HK-2 (cell line): ENCODE measurements around the gene MYBPC2.
"Not testable (repeated sequence)": the region's sequence is repeated elsewhere in the genome, so short reads cannot be mapped to it uniquely, and the experiment has no call there.

ENCODE experiments used
- DNase-seq: peaks from one replicate; pipeline ENCODE4 v3.0.0-alpha.2; 2018; ENCODE audit not compliant: unreplicated experiment

MYBPC2 gene

DNA sequence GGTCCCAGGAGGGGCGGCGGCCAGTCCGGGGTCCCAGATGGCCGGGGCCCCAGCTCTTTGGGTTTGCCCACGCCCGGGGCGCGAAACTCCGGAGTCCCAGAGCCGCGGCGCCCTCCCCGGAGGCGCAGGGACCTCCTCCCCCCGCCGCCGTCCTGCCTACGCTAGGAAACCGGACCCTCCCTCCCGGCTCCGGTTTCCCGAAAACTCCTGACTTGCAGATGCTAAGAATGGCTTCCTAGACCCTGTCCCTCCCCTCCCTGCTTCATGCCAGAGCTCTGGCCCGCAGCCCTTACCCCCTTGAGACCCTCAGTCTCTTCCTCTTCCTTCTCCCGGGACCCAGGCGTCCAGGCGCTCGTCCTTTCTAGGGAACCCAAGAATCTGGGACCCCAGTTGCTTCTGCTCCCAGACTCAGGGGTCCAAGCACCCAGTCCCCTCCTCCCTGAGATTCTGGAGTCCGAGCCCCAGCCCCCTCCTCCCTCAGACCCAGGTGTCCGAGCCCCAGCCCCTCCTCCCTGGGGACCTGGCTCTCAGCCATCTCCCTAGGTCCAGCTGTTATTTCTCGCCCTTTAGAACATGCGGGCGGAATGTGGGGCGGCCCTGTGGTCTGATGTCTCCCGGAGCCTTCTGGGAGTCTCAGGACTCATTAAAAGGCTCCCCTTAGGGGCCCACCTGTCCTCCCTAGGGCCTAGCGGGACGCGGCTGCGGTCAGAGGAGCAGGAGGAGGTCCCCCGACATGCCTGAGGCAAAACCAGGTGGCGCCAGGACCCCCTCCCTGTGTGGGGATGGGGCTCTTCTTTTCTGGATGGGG lies at the start of gene MYBPC2:
MYBPC2 (plus strand) TSS at position 672 of the 808 bp plus-strand sequence; CDS start at position 734, 62 bp downstream.
- no peak for DNase-seq

GRCh38 chr19:50383001-50383851 lies 49.5 kb upstream of the MYBPC2 start:
- no peak for DNase-seq

GRCh38 chr19:50383852-50384684 lies 48.6 kb upstream of the MYBPC2 start, which contains the start of gene POLD1:
POLD1 (plus strand) TSS chr19:50384347; CDS start chr19:50398852, 14,505 bp downstream.
- DNase-seq: peak; percentile 99

GRCh38 chr19:50384685-50385535 lies 47.8 kb upstream of the MYBPC2 start:
- DNase-seq: no peak

GRCh38 chr19:50387176-50387867 lies 45.4 kb upstream of the MYBPC2 start:
- DNase-seq: no peak

DNA sequence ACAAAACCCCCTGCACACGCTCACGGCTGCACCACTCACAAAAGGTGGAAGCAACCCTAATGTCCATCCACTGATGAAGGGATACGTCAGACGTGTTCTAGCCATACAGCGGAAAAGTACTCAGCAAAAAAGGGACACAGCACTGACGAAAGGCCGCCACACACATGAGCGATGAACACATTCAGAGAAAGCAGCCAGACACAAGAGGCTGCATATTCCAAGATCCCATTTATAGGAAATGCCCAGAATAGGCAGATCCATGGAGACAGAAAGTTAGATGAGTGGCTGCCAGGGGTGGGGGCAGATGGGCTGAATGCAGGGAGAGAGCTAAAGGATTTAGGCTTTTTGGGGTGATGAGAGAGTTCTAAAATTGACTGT lies 44.8 kb upstream of the MYBPC2 start:
- no peak for DNase-seq

DNA sequence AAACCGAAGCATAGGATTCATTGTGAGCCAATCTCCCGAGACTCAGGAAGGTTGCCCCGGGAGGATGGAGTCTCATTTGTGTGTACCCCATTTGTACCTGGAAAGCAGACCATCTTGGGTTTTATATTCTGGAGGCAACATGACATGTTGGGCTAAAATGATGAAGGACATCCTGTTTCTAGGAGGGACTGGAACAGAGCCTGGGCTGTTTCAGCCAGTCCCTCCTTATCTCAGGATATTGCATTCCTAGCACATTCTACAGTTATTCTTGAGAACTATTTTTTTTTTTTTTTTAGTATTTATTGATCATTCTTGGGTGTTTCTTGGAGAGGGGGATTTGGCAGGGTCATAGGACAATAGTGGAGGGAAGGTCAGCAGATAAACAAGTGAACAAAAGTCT lies 42.4 kb upstream of the MYBPC2 start:
- DNase-seq: not testable (repeated sequence)

- DNase-seq: not testable (repeated sequence)
Observed at GRCh38 chr19:50390952-50391351, 41.7 kb upstream of the MYBPC2 start.

DNA sequence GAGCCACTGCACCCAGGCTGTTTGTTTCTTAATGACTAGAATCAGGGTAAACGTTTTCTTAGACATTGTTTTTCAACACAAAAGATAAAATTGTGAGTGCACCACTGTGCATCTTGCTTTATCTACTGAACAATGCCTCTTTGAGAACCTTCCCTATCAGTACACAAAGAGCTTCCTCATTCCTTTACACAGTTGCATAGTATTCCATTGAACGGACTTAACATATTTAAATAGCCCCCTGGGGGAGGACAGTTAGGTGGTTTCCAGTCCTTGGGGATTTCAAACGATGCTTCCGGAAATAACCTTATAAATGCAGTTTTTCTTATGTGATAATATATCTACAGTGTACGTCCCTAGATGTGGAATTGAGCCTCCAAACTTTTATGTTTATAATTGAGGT lies 39.9 kb upstream of the MYBPC2 start:
- no peak for DNase-seq

DNA sequence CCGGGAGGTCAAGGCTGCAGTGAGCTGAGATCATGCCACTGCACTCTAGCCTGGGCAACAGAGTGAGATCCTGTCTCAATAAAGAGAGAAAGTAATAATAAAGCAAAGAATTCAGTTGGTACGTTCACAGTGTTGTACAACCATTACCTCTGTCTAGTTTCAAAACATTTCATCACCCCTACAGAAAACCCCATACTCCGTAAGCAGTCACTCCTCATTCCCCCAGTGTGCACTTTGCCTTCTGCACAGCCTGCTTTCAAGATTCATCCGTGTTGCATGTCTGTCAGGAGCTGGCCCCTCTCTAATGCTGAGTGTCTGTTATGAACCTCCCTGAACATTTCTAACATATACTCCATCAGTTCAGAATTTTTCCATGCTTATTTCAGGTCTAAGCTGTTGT lies 39.1 kb upstream of the MYBPC2 start:
- no peak for DNase-seq

GRCh38 chr19:50394017-50394416 lies 38.7 kb upstream of the MYBPC2 start:
- no peak for DNase-seq

GRCh38 chr19:50398675-50399367 lies 33.9 kb upstream of the MYBPC2 start:
- no peak for DNase-seq

- no peak for DNase-seq
Observed at GRCh38 chr19:50399368-50399745, 33.3 kb upstream of the MYBPC2 start.

DNA sequence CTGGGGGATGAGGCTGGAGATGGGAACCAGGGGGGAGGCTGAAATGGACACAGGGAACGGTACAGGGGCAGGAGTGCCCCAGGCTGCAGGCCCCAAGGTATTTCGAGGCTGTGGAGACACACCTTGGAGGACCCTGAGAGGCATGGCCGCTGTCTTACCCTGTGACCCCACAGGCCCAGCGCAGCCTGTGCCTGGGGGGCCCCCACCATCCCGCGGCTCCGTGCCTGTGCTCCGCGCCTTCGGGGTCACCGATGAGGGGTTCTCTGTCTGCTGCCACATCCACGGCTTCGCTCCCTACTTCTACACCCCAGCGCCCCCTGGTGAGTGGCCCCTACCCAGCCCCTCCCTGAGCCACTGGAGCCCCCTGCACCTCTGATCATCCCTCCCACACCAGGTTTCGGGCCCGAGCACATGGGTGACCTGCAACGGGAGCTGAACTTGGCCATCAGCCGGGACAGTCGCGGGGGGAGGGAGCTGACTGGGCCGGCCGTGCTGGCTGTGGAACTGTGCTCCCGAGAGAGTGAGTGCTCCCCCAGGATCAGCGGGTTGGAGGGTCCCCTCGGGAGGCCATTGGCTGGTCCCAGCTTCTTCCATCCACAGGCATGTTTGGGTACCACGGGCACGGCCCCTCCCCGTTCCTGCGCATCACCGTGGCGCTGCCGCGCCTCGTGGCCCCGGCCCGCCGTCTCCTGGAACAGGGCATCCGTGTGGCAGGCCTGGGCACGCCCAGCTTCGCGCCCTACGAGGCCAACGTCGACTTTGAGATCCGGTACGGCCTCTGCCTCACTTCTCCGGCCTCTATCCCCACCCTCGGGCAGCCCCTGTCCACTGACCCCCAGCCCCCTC lies 30.9 kb upstream of the MYBPC2 start:
- no peak for DNase-seq

GRCh38 chr19:50402544-50403301 lies 30.0 kb upstream of the MYBPC2 start:
- DNase-seq: no peak

DNA sequence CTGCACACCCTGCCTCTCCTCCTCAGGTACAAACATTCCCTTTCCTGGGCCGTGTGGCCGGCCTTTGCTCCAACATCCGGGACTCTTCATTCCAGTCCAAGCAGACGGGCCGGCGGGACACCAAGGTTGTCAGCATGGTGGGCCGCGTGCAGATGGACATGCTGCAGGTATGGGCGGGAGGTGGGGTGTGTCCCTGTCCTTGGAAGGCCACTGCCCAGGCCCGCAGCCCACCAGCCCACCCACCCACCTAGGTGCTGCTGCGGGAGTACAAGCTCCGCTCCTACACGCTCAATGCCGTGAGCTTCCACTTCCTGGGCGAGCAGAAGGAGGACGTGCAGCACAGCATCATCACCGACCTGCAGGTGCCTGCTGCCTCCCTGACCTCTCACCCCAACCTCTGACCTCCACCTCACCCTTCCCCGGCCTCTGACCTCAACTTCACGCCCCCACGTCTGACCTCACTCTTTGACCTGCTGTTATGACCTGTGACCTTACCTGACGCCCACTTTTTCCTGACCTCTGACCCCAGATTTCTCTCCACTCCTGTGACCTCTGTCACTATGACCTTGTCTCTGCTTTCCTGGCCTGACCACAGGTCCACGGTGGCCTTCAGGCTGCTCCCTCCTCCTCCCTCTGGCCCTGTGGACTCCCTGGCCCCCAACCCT lies 26.4 kb upstream of the MYBPC2 start:
- DNase-seq: no peak

DNA sequence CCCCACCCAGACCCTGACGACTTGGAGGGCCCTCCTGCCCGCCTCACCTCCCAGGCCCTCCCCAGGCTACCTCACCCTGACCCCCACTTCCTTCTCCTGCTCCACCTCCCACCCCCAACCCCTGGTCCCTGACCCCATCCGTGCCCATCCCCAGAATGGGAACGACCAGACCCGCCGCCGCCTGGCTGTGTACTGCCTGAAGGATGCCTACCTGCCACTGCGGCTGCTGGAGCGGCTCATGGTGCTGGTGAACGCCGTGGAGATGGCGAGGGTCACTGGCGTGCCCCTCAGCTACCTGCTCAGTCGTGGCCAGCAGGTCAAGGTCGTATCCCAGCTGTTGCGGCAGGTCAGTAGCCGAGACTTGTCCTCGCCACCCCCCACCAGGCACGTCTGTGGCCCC lies 25.9 kb upstream of the MYBPC2 start:
- no peak for DNase-seq

DNA sequence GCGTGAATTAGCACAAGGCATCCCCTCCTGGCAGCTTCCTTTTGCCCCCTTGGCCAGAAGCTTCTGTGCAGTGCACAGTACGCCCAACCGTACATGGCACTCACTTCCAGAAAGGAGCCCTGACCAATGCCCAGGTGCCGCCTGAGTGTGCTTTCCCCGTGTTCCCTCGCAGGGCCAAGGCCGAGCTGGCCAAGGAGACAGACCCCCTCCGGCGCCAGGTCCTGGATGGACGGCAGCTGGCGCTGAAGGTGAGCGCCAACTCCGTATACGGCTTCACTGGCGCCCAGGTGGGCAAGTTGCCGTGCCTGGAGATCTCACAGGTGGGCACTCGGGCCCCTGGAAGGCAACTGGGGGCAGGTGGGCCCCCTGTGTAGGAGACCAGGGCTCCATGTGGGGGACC lies 23.3 kb upstream of the MYBPC2 start:
- no peak for DNase-seq
